Caco-2 (cell line): Measurements from ENCODE around the gene ERBB4. TPM values are rescaled to one million over a fixed set of nuclear protein-coding genes. Genes with fewer than 3 reads are reported as not detected.

Experiments used
- BruUV-seq: library from RNA; stranded (reverse); fragments of 400-500 nt; replicated peaks from 2 replicates; lab custom pipeline; 2021; lab: Mats Ljungman, UMichigan
- CTCF ChIA-PET: fragments of 300-600 bp; sonication (Branson Sonifier 250); formaldehyde crosslinking; loops from one replicate; lab custom pipeline; 2022; ENCODE audit warnings: antibody characterized with exemption; lab: Charles Lee
- POLR2A ChIA-PET: fragments of 300-600 bp; sonication (Branson Sonifier 250); formaldehyde crosslinking; loops from one replicate; lab custom pipeline; 2022; ENCODE audit warnings: antibody characterized with exemption; lab: Charles Lee
- DNase-seq, 2 experiments: peaks; one replicate each; pipeline versions ENCODE4 v3.0.0 to v3.0.0-alpha.2; 2020 to 2022
- H3K27me3 ChIP-seq: replicated peaks from 2 replicates; pipeline ENCODE4 v1.6.0; 2011; ENCODE audit warnings: low read length; ENCODE audit not compliant: control insufficient read depth, insufficient read depth
- H3K36me3 ChIP-seq: 2 replicates; pipeline ENCODE4 v1.5.1; 2011; ENCODE audit warnings: low read length; ENCODE audit not compliant: control insufficient read depth, insufficient read depth
- H3K4me1 ChIP-seq: fragments of 250-450 bp; sonication (Bioruptor Pico); 2 replicates; pipeline ENCODE4 v1.5.1; 2020; ENCODE audit warnings: mild to moderate bottlenecking
- H3K4me3 ChIP-seq: 2 replicates; pipeline ENCODE4 v1.5.1; 2011; ENCODE audit warnings: low read depth, mild to moderate bottlenecking, control low read depth, low read length
- H3K9me3 ChIP-seq: fragments of 250-450 bp; sonication (Bioruptor Pico); 2 replicates; pipeline ENCODE4 v1.5.1; 2020; ENCODE audit warnings: mild to moderate bottlenecking, moderate library complexity
- H3K27ac Mint-ChIP-seq: one replicate; pipeline ENCODE4 v1.8.0; 2022; ENCODE audit warnings: mixed read lengths; ENCODE audit not compliant: unreplicated experiment
- H3K27me3 Mint-ChIP-seq: one replicate; pipeline ENCODE4 v1.8.0; 2022; ENCODE audit warnings: mixed read lengths; ENCODE audit not compliant: insufficient read depth, unreplicated experiment
- H3K36me3 Mint-ChIP-seq: one replicate; pipeline ENCODE4 v1.8.0; 2022; ENCODE audit warnings: mild to moderate bottlenecking, mixed read lengths; ENCODE audit not compliant: insufficient read depth, unreplicated experiment
- H3K4me1 Mint-ChIP-seq: one replicate; pipeline ENCODE4 v1.8.0; 2022; ENCODE audit warnings: low read depth, mixed read lengths; ENCODE audit not compliant: unreplicated experiment
- H3K4me3 Mint-ChIP-seq: one replicate; pipeline ENCODE4 v1.8.0; 2022; ENCODE audit warnings: mild to moderate bottlenecking, moderate library complexity, mixed read lengths; ENCODE audit not compliant: unreplicated experiment
- H3K9me3 Mint-ChIP-seq: one replicate; pipeline ENCODE4 v1.8.0; 2022; ENCODE audit warnings: mixed read lengths; ENCODE audit not compliant: unreplicated experiment
- intact Hi-C: fragments of 100-400 bp; cut with micrococcal nuclease; formaldehyde crosslinking; loops from one replicate; pipeline ENCODE4 v1.10.0; 2022; ENCODE audit not compliant: unreplicated experiment
- total RNA-seq: library from RNA; stranded (reverse); gene quantifications from 2 replicates; pipeline ENCODE4 v1.2.3, GENCODE V29; 2022
- TF ChIP-seq, protein P1 (sequence below), 2 experiments: fragments of 200-600 bp in 1 of 2; IDR thresholded peaks; 1 replicate in 1 of 2; 2 replicates in 1 of 2; pipeline versions ENCODE4 v1.5.1 to v1.8.0; 2011 to 2022; ENCODE audit warnings: antibody characterized with exemption in 1 of 2, control low read depth in 1 of 2, inconsistent platforms in 1 of 2, low read depth in 1 of 2, low read length in 1 of 2, mild to moderate bottlenecking in 1 of 2, moderate library complexity in 1 of 2; ENCODE audit not compliant: insufficient read depth in 1 of 2, severe bottlenecking in 1 of 2, unreplicated experiment in 1 of 2

Gene ERBB4
- total RNA-seq, 1 experiment from 2014 or later: not detected

- intact Hi-C loops: no loop called here
- no peaks in the 10 kb centered on the region for H3K36me3 Mint-ChIP-seq
- CTCF ChIA-PET: no interaction called here
- no peak overlapping the region for H3K27ac Mint-ChIP-seq
- BruUV-seq: no TSS peak
- H3K4me3 Mint-ChIP-seq: no peak overlapping the region
- POLR2A ChIA-PET: no interaction called here
- no peak overlapping the region for H3K4me3 ChIP-seq
- no peaks in the 10 kb centered on the region for H3K27me3 ChIP-seq
- no peak for DNase-seq
- no peaks in the 10 kb centered on the region for H3K9me3 ChIP-seq
- TF ChIP-seq, protein P1, sequence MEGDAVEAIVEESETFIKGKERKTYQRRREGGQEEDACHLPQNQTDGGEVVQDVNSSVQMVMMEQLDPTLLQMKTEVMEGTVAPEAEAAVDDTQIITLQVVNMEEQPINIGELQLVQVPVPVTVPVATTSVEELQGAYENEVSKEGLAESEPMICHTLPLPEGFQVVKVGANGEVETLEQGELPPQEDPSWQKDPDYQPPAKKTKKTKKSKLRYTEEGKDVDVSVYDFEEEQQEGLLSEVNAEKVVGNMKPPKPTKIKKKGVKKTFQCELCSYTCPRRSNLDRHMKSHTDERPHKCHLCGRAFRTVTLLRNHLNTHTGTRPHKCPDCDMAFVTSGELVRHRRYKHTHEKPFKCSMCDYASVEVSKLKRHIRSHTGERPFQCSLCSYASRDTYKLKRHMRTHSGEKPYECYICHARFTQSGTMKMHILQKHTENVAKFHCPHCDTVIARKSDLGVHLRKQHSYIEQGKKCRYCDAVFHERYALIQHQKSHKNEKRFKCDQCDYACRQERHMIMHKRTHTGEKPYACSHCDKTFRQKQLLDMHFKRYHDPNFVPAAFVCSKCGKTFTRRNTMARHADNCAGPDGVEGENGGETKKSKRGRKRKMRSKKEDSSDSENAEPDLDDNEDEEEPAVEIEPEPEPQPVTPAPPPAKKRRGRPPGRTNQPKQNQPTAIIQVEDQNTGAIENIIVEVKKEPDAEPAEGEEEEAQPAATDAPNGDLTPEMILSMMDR (IDR thresholded peaks at IDR 0.05; ENCODE audit: insufficient read depth in 1 of 2, low read depth in 1 of 2, low read length in 1 of 2, severe bottlenecking in 1 of 2, unreplicated experiment in 1 of 2): no peak
- peaks cover 2% of the 10 kb centered on the region for H3K27me3 Mint-ChIP-seq
- no peaks in the 10 kb centered on the region for H3K9me3 Mint-ChIP-seq
- no peaks in the 10 kb centered on the region for H3K4me1 ChIP-seq
- no peaks in the 10 kb centered on the region for H3K36me3 ChIP-seq
- H3K4me1 Mint-ChIP-seq: no peaks in the 10 kb centered on the region
Measured at GRCh38 chr2:211434773-211435172, 1103.8 kb downstream of the ERBB4 start.

GRCh38 chr2:211429256-211429920 is 1109.2 kb downstream of the ERBB4 start:
- no peaks in the 10 kb centered on the region for H3K4me1 Mint-ChIP-seq
- BruUV-seq: no TSS peak
- no peaks in the 10 kb centered on the region for H3K36me3 Mint-ChIP-seq
- H3K27ac Mint-ChIP-seq: no peak overlapping the region
- Histone ChIP-seq H3K36me3 (no peaks in the 10 kb centered on the region), H3K4me3 (no peak overlapping the region), H3K9me3 (no peaks in the 10 kb centered on the region), H3K27me3 (no peaks in the 10 kb centered on the region), H3K4me1 (no peaks in the 10 kb centered on the region)
- ChIA-PET CTCF (no interaction called here), POLR2A (no interaction called here)
- intact Hi-C loops: no loop called here
- TF ChIP-seq, protein P1 (IDR thresholded peaks at IDR 0.05; ENCODE audit: insufficient read depth in 1 of 2, low read depth in 1 of 2, low read length in 1 of 2, severe bottlenecking in 1 of 2, unreplicated experiment in 1 of 2): no peak
- H3K27me3 Mint-ChIP-seq: no peaks in the 10 kb centered on the region
- no peak for DNase-seq
- no peaks in the 10 kb centered on the region for H3K9me3 Mint-ChIP-seq
- H3K4me3 Mint-ChIP-seq: no peak overlapping the region

DNA sequence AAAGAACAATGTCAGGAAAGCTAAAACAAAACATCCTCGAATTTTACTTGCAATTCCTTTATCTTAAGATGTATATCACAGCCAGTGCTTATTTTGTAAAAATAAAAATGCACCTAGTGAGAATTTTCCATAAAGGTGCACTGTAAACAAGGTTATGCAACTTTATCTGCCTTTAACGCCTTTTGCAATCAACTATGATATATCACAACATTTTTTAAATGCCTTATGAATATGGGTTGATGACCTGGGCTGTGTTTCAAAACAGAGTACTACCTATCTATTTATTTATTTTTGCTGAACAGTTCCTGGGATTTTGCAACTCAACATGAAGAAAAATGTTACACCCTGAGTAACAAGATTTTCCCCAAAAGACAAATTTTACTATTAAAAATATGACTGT is 1112.4 kb downstream of the ERBB4 start:
- no peak overlapping the region for H3K27ac Mint-ChIP-seq
- Histone ChIP-seq H3K36me3 (no peaks in the 10 kb centered on the region), H3K4me1 (no peaks in the 10 kb centered on the region), H3K9me3 (no peaks in the 10 kb centered on the region), H3K4me3 (no peak overlapping the region), H3K27me3 (no peaks in the 10 kb centered on the region)
- no peaks in the 10 kb centered on the region for H3K4me1 Mint-ChIP-seq
- BruUV-seq: no TSS peak
- intact Hi-C loops: no loop called here
- TF ChIP-seq, protein P1 (IDR thresholded peaks at IDR 0.05; ENCODE audit: insufficient read depth in 1 of 2, low read depth in 1 of 2, low read length in 1 of 2, severe bottlenecking in 1 of 2, unreplicated experiment in 1 of 2): no peak
- no peaks in the 10 kb centered on the region for H3K36me3 Mint-ChIP-seq
- H3K4me3 Mint-ChIP-seq: no peak overlapping the region
- no peaks in the 10 kb centered on the region for H3K27me3 Mint-ChIP-seq
- ChIA-PET CTCF (no interaction called here), POLR2A (no interaction called here)
- DNase-seq: no peak
- no peaks in the 10 kb centered on the region for H3K9me3 Mint-ChIP-seq
